ENCODE measurements around the gene RBM15. TPM values are rescaled to one million over a fixed set of nuclear protein-coding genes. Genes with fewer than 3 reads are reported as not detected.
A peak's percentile ranks its signal among the peaks of the same experiment; 100 is the strongest.

The RBM15 gene
- total and polyA plus RNA-seq, 2 of the 13 experiments (the other 11 are each of a cell fraction or from before 2014, with no cell fraction given), result 13.5 to 36.4 TPM

GRCh38 chr1:110337704-110338308 lies 1.4 kb upstream of the RBM15 start (continued):
- TF ChIP-seq, protein P1, sequence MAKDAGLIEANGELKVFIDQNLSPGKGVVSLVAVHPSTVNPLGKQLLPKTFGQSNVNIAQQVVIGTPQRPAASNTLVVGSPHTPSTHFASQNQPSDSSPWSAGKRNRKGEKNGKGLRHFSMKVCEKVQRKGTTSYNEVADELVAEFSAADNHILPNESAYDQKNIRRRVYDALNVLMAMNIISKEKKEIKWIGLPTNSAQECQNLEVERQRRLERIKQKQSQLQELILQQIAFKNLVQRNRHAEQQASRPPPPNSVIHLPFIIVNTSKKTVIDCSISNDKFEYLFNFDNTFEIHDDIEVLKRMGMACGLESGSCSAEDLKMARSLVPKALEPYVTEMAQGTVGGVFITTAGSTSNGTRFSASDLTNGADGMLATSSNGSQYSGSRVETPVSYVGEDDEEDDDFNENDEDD (CRISPR knock-in tag; IDR thresholded peaks at IDR 0.05; ENCODE audit: borderline replicate concordance), result no peak
- TF ChIP-seq XRCC5 (optimal IDR thresholded peaks at IDR 0.05; ENCODE audit: low read length) (no peak), ZNF891 (CRISPR knock-in tag; IDR thresholded peaks at IDR 0.05) (peak; percentile 63; the same call in 1 of the 2 replicates), MYC (CRISPR knock-in tag; IDR thresholded peaks at IDR 0.05; ENCODE audit: borderline replicate concordance) (no peak), CTCF (CRISPR knock-in tag; IDR thresholded peaks at IDR 0.05) (no peak), REXO4 (CRISPR knock-in tag; IDR thresholded peaks at IDR 0.05; ENCODE audit: borderline replicate concordance) (no peak), THAP7 (CRISPR knock-in tag; IDR thresholded peaks at IDR 0.05) (no peak; the same call in 1 of the 2 replicates), ZNF281 (CRISPR knock-in tag; IDR thresholded peaks at IDR 0.05; ENCODE audit: borderline replicate concordance) (no peak), ZNF274 (CRISPR knock-in tag; IDR thresholded peaks at IDR 0.05) (0 out of 2 replicates have a peak, but pooled peaks have one; percentile 82), IKZF1 (IDR thresholded peaks at IDR 0.05) (no peak), HOXA3 (CRISPR knock-in tag; IDR thresholded peaks at IDR 0.05) (no peak), KDM1A (CRISPR knock-in tag; IDR thresholded peaks at IDR 0.05) (no peak), SIX1 (CRISPR knock-in tag; IDR thresholded peaks at IDR 0.05; ENCODE audit: borderline replicate concordance) (no peak), ZBTB34 (CRISPR knock-in tag; IDR thresholded peaks at IDR 0.05) (no peak), ZNF441 (CRISPR knock-in tag; IDR thresholded peaks at IDR 0.05; ENCODE audit: borderline replicate concordance) (no peak), DNMT3B (CRISPR knock-in tag; conservative IDR thresholded peaks at IDR 0.05) (no peak)
- TF ChIP-seq, protein P2, sequence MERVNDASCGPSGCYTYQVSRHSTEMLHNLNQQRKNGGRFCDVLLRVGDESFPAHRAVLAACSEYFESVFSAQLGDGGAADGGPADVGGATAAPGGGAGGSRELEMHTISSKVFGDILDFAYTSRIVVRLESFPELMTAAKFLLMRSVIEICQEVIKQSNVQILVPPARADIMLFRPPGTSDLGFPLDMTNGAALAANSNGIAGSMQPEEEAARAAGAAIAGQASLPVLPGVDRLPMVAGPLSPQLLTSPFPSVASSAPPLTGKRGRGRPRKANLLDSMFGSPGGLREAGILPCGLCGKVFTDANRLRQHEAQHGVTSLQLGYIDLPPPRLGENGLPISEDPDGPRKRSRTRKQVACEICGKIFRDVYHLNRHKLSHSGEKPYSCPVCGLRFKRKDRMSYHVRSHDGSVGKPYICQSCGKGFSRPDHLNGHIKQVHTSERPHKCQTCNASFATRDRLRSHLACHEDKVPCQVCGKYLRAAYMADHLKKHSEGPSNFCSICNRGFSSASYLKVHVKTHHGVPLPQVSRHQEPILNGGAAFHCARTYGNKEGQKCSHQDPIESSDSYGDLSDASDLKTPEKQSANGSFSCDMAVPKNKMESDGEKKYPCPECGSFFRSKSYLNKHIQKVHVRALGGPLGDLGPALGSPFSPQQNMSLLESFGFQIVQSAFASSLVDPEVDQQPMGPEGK (CRISPR knock-in tag; IDR thresholded peaks at IDR 0.05), result no peak; the same call in 1 of the 2 replicates

All from HepG2 (cell line).